ENCODE measurements around the gene GCNT3. TPM values are rescaled to one million over a fixed set of nuclear protein-coding genes. Genes with fewer than 3 reads are reported as not detected.

The GCNT3 gene
- total RNA-seq, 4 donors from 2014 or later = 2.3 TPM; not detected in 3

DNA sequence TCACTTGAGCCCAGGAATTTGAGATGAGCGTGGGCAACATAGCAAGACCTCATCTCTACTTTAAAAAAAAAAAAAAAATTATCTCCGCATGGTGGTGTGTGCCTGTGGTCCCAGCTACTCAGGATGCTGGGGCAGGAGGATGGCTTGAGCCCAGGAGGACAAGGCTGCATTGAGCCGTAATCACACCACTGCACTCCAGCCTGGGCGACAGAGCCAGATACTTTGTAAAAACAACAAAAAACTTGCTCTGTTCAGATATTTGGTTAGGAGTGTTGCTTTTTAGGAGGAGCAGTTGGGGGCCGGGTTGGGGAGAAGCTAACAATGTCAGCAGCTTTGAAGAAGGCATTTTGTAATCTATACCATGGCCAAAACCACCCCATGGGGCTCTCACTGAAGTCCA, 4.1 kb downstream of the GCNT3 start:
- 20 to 92% methylated on average over 1 to 5 of the region's 5 CpGs for WGBS, 2 donors (ENCODE audit: low coverage in 1 of 2)
- H3K27me3 ChIP-seq = peaks cover 35% of the 10 kb centered on the region
- TF ChIP-seq EP300 (IDR thresholded peaks at IDR 0.05) (no peak), POLR2AphosphoS5 (IDR thresholded peaks at IDR 0.05) (no peak), POLR2A (IDR thresholded peaks at IDR 0.05) (no peak)
- TF ChIP-seq, protein P1, sequence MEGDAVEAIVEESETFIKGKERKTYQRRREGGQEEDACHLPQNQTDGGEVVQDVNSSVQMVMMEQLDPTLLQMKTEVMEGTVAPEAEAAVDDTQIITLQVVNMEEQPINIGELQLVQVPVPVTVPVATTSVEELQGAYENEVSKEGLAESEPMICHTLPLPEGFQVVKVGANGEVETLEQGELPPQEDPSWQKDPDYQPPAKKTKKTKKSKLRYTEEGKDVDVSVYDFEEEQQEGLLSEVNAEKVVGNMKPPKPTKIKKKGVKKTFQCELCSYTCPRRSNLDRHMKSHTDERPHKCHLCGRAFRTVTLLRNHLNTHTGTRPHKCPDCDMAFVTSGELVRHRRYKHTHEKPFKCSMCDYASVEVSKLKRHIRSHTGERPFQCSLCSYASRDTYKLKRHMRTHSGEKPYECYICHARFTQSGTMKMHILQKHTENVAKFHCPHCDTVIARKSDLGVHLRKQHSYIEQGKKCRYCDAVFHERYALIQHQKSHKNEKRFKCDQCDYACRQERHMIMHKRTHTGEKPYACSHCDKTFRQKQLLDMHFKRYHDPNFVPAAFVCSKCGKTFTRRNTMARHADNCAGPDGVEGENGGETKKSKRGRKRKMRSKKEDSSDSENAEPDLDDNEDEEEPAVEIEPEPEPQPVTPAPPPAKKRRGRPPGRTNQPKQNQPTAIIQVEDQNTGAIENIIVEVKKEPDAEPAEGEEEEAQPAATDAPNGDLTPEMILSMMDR (IDR thresholded peaks at IDR 0.05) = no peak

DNA sequence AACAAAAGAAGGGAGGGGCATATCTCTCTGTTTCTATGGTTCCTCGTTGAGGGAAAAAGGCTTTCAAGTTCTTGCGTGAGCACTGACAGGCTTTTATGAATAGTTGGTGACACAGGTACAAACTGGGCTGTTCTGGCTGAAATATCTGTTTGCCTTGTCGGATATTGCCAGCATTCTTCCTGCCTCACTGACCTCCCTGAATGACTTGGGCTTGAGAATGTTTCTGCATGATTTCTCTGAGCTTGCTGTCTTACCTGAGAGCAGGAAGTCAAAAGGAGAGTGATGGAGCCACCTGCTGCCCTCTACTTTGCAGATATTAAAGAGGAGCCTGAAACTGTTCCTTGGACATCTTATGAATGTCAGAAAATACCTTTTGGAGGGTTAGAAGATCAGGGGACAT, 4.8 kb downstream of the GCNT3 start:
- Histone ChIP-seq H3K4me1 (no peaks in the 10 kb centered on the region), H3K36me3 (no peaks in the 10 kb centered on the region), H3K27me3 (peaks cover 35% of the 10 kb centered on the region), H3K4me3 (no peak overlapping the region), H3K9me3 (no peaks in the 10 kb centered on the region), H3K27ac (no peak overlapping the region)
- ATAC-seq = no peak
- TF ChIP-seq POLR2AphosphoS5 (IDR thresholded peaks at IDR 0.05) (no peak), POLR2A (IDR thresholded peaks at IDR 0.05) (no peak), EP300 (IDR thresholded peaks at IDR 0.05) (no peak)
- TF ChIP-seq, protein P1 (IDR thresholded peaks at IDR 0.05) = no peak
- 66 to 86% methylated on average over 1 to 3 of the region's 3 CpGs for WGBS, 2 donors (ENCODE audit: low coverage in 1 of 2)

More for the DNA sequence above, 4.1 kb downstream of the GCNT3 start:
- Histone ChIP-seq H3K27ac (no peak overlapping the region), H3K36me3 (no peaks in the 10 kb centered on the region), H3K4me3 (no peak overlapping the region), H3K4me1 (no peaks in the 10 kb centered on the region), H3K9me3 (no peaks in the 10 kb centered on the region)
- ATAC-seq = no peak

DNA sequence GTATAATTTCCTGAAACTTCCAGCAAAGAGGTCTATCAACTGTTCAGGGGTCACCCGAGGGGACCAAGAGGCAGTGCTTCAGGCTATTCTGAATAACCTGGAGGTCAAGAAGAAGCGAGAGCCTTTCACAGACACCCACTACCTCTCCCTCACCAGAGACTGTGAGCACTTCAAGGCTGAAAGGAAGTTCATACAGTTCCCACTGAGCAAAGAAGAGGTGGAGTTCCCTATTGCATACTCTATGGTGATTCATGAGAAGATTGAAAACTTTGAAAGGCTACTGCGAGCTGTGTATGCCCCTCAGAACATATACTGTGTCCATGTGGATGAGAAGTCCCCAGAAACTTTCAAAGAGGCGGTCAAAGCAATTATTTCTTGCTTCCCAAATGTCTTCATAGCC, 6.8 kb downstream of the GCNT3 start:
- H3K4me1 ChIP-seq = no peaks in the 10 kb centered on the region
- TF ChIP-seq, protein P1 (IDR thresholded peaks at IDR 0.05) = no peak
- TF ChIP-seq POLR2A (IDR thresholded peaks at IDR 0.05) (no peak), POLR2AphosphoS5 (IDR thresholded peaks at IDR 0.05) (no peak), EP300 (IDR thresholded peaks at IDR 0.05) (no peak)
- ATAC-seq = no peak
- no peak overlapping the region for H3K4me3 ChIP-seq
- peaks cover 31% of the 10 kb centered on the region for H3K27me3 ChIP-seq
- 66 to 83% methylated on average over 2 to 3 of the region's 4 CpGs for WGBS, 2 donors (ENCODE audit: low coverage in 1 of 2)
- H3K9me3 ChIP-seq = no peaks in the 10 kb centered on the region
- H3K36me3 ChIP-seq = no peaks in the 10 kb centered on the region
- no peak overlapping the region for H3K27ac ChIP-seq

DNA sequence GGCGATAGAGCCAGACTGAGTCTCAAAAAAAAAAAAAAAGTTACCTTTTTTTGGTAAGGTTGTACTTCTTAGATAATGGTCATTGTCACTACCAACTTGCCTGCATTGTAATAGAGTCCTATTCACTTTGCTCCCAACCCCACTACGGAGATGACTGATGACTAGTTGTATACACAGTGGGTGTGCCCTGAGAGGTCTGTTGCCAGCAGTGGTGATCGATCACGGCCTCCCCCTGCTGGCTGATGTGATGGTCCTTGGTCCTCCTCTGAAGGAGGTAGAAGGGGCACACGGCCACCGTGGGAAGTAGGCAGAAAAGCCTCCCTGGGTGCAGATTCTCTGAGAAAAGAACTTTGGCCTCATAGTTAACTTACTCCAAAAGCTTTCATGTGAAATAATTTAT, 10.7 kb downstream of the GCNT3 start:
- Histone ChIP-seq H3K4me3 (no peak overlapping the region), H3K36me3 (no peaks in the 10 kb centered on the region), H3K9me3 (no peaks in the 10 kb centered on the region), H3K27me3 (peaks cover 13% of the 10 kb centered on the region), H3K4me1 (no peaks in the 10 kb centered on the region), H3K27ac (no peak overlapping the region)
- 0 to 37% methylated on average over 1 to 5 of the region's 6 CpGs for WGBS, 2 donors (ENCODE audit: low coverage in 1 of 2)
- ATAC-seq = no peak
- TF ChIP-seq, protein P1 (IDR thresholded peaks at IDR 0.05) = no peak
- no peak for TF ChIP-seq EP300 (IDR thresholded peaks at IDR 0.05)
- TF ChIP-seq POLR2A (IDR thresholded peaks at IDR 0.05) = no peak
- TF ChIP-seq POLR2AphosphoS5 (IDR thresholded peaks at IDR 0.05) = no peak

DNA sequence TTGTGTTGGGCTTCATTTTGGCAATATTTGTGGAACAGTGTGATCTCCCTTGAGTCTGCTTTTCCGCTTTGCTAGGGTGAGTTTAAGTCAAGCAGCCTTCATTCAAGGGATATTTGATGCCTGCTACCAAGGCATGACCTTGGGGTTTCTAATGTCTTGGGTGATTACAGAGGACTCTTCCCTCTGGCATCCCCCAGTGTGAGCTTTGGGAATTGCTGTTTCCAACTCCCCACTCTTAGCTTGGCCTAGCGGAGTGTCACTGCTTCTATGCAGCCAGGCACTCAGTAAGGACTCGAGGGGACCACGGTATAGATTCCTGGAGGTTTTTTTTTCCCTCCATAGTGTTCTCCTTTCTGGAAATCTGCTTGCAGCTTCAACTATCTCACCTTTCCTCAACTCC, 21.1 kb downstream of the GCNT3 start:
- H3K36me3 ChIP-seq = peaks cover 0 to 19% of the 10 kb centered on the region in 2 donors
- H3K4me3 ChIP-seq = no peak overlapping the region
- TF ChIP-seq, protein P1 (IDR thresholded peaks at IDR 0.05) = no peak
- TF ChIP-seq EP300 (IDR thresholded peaks at IDR 0.05) (no peak), POLR2AphosphoS5 (IDR thresholded peaks at IDR 0.05) (no peak), POLR2A (IDR thresholded peaks at IDR 0.05) (no peak)
- H3K9me3 ChIP-seq = no peaks in the 10 kb centered on the region
- H3K27ac ChIP-seq = no peak overlapping the region
- H3K27me3 ChIP-seq = no peaks in the 10 kb centered on the region
- ATAC-seq = no peak
- WGBS, 2 donors (ENCODE audit: low coverage in 1 of 2) = 25% methylated on average over 3 of the region's 4 CpGs; no CpG with 5 or more reads in 1 of the 2 donors
- no peaks in the 10 kb centered on the region for H3K4me1 ChIP-seq

Measured in gastroesophageal sphincter (tissue), 4 donors.